WTC11 (cell line): ENCODE data around the gene SRC.

Source experiments
- SP1 ChIP-seq: sonication (generic); formaldehyde crosslinking; conservative IDR thresholded peaks from 2 replicates; pipeline ENCODE4 v1.8.1; 2022; ENCODE audit warnings: missing genetic modification reagents
- TF ChIP-seq, protein P1 (sequence below): sonication (generic); formaldehyde crosslinking; IDR thresholded peaks from 2 replicates; pipeline ENCODE4 v1.8.1; 2022; ENCODE audit warnings: mild to moderate bottlenecking, moderate library complexity, missing genetic modification reagents
- TF ChIP-seq, protein P2 (sequence below): sonication (generic); formaldehyde crosslinking; IDR thresholded peaks from 2 replicates; pipeline ENCODE4 v1.8.0; 2022; ENCODE audit warnings: mild to moderate bottlenecking, missing genetic modification reagents
- TF ChIP-seq, protein P3 (sequence below): sonication (generic); formaldehyde crosslinking; conservative IDR thresholded peaks from 2 replicates; pipeline ENCODE4 v1.8.1; 2022; ENCODE audit warnings: mild to moderate bottlenecking, missing genetic modification reagents
- TF ChIP-seq, protein P4 (sequence below): sonication (generic); formaldehyde crosslinking; IDR thresholded peaks from 2 replicates; pipeline ENCODE4 v1.8.1; 2022; ENCODE audit warnings: mild to moderate bottlenecking, missing genetic modification reagents, moderate library complexity, borderline replicate concordance
- TF ChIP-seq, protein P5 (sequence below): fragments of 200-600 bp; IDR thresholded peaks from 2 replicates; pipeline ENCODE4 v1.8.0; 2022; ENCODE audit warnings: antibody characterized with exemption

DNA sequence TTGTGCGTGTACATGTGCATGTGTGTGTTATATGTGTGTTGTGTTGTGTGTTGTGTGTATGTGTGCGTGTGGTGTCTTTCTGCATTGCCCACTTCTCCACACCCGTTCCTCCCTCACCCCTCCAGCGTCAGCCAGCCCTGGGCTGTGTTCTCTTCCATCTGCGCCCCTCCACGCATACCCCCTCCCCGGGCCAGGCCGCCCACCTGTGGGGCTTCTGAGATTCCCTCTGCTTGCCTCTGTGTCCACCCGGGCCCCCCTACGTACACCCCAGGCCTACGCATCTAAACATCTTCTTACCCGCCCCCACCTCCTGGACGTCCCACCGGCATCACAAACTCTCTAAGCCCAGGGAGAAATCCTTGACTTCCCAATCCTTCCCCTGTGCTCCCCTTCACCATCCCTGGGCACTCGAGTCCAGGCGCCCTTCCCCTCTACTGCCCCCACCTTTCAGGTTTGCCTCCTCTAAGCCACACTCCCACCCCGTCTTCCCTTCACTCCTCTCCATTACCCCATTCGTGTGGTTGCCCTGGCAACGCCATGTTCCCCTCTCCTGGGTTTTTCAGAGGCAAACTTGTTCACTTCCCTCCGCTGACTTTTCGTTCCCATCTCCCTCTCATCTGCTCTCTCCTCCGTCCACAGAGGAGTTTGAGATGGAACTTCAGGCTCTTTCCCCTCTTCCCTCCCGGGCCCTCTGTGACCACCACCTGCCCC lies 93.4 kb downstream of the SRC start:
- TF ChIP-seq, protein P1, sequence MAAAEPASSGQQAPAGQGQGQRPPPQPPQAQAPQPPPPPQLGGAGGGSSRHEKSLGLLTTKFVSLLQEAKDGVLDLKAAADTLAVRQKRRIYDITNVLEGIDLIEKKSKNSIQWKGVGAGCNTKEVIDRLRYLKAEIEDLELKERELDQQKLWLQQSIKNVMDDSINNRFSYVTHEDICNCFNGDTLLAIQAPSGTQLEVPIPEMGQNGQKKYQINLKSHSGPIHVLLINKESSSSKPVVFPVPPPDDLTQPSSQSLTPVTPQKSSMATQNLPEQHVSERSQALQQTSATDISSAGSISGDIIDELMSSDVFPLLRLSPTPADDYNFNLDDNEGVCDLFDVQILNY: no peak
- TF ChIP-seq, protein P2, sequence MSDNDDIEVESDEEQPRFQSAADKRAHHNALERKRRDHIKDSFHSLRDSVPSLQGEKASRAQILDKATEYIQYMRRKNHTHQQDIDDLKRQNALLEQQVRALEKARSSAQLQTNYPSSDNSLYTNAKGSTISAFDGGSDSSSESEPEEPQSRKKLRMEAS (CRISPR knock-in tag): no peak
- TF ChIP-seq, protein P3, sequence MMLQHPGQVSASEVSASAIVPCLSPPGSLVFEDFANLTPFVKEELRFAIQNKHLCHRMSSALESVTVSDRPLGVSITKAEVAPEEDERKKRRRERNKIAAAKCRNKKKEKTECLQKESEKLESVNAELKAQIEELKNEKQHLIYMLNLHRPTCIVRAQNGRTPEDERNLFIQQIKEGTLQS (CRISPR knock-in tag): no peak
- TF ChIP-seq, protein P4, sequence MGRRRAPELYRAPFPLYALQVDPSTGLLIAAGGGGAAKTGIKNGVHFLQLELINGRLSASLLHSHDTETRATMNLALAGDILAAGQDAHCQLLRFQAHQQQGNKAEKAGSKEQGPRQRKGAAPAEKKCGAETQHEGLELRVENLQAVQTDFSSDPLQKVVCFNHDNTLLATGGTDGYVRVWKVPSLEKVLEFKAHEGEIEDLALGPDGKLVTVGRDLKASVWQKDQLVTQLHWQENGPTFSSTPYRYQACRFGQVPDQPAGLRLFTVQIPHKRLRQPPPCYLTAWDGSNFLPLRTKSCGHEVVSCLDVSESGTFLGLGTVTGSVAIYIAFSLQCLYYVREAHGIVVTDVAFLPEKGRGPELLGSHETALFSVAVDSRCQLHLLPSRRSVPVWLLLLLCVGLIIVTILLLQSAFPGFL (CRISPR knock-in tag): no peak
- TF ChIP-seq, protein P5, sequence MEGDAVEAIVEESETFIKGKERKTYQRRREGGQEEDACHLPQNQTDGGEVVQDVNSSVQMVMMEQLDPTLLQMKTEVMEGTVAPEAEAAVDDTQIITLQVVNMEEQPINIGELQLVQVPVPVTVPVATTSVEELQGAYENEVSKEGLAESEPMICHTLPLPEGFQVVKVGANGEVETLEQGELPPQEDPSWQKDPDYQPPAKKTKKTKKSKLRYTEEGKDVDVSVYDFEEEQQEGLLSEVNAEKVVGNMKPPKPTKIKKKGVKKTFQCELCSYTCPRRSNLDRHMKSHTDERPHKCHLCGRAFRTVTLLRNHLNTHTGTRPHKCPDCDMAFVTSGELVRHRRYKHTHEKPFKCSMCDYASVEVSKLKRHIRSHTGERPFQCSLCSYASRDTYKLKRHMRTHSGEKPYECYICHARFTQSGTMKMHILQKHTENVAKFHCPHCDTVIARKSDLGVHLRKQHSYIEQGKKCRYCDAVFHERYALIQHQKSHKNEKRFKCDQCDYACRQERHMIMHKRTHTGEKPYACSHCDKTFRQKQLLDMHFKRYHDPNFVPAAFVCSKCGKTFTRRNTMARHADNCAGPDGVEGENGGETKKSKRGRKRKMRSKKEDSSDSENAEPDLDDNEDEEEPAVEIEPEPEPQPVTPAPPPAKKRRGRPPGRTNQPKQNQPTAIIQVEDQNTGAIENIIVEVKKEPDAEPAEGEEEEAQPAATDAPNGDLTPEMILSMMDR: no peak
- TF ChIP-seq SP1 (CRISPR knock-in tag): no peak
